IPS-15b (cell line): Measurements from ENCODE around the gene KCP.
"Not testable (repeated sequence)": the region's sequence is repeated elsewhere in the genome, so short reads cannot be mapped to it uniquely, and the experiment has no call there.

ENCODE experiments used
- H3K27me3 ChIP-seq: one replicate; pipeline ENCODE4 v1.6.1; 2013; ENCODE audit warnings: low read length; ENCODE audit not compliant: control insufficient read depth, insufficient read depth
- H3K36me3 ChIP-seq: one replicate; pipeline ENCODE4 v1.6.1; 2013; ENCODE audit warnings: low read length; ENCODE audit not compliant: control insufficient read depth, insufficient read depth
- H3K4me1 ChIP-seq: one replicate; pipeline ENCODE4 v1.6.1; 2013; ENCODE audit warnings: mild to moderate bottlenecking, low read length; ENCODE audit not compliant: control insufficient read depth, insufficient read depth
- H3K4me3 ChIP-seq: one replicate; pipeline ENCODE4 v1.5.1; 2013; ENCODE audit warnings: low read depth, low read length
- H3K9ac ChIP-seq: one replicate; pipeline ENCODE4 v1.6.1; 2013; ENCODE audit warnings: low read depth, mild to moderate bottlenecking, low read length
- H3K9me3 ChIP-seq: one replicate; pipeline ENCODE4 v1.6.1; 2013; ENCODE audit warnings: mild to moderate bottlenecking, low read length; ENCODE audit not compliant: control insufficient read depth, insufficient read depth

The KCP gene

DNA sequence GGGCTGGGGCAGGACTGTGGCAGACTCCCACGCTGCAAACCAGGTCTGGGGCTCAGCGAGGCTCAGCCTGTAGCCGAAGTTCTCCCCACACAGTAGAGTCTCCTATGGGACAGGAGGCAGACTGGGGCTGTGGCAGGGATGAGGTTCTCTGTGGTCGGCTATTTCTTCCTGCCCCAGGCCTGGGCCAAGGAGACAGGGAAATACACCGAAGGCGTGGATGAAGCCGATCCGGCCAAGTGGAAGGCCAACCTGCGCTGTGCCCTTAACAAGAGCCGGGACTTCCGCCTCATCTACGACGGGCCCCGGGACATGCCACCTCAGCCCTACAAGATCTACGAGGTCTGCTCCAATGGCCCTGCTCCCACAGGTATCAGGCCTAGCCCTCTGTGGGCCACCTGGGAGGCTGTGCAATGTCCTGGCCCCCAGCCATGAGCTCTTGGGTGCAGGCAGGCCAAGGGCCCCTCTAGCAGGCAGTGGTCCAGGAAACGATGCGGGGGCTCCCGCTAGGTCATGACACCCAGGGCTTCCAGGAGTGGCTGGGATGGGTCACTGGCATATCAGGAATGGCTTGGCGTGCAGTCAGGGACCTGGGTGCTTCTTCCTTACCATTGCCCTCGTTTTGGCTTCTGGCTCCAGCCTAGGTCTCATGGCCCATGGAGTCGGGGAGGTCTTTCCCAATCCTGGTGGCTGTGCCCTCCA lies 35.3 kb upstream of the KCP start:
- Histone ChIP-seq H3K4me3 (no peak overlapping the region), H3K9ac (no peak overlapping the region), H3K9me3 (no peaks in the 10 kb centered on the region), H3K27me3 (peaks cover 5% of the 10 kb centered on the region), H3K36me3 (no peaks in the 10 kb centered on the region), H3K4me1 (no peaks in the 10 kb centered on the region)

GRCh38 chr7:128944487-128945236 lies 34.2 kb upstream of the KCP start:
- H3K4me3 ChIP-seq: no peak overlapping the region
- no peak overlapping the region for H3K9ac ChIP-seq
- no peaks in the 10 kb centered on the region for H3K9me3 ChIP-seq
- no peaks in the 10 kb centered on the region for H3K36me3 ChIP-seq
- no peaks in the 10 kb centered on the region for H3K4me1 ChIP-seq
- H3K27me3 ChIP-seq: peaks cover 14% of the 10 kb centered on the region

GRCh38 chr7:128943251-128943650 lies 32.7 kb upstream of the KCP start:
- not testable (repeated sequence) for H3K4me3 ChIP-seq, H3K9ac ChIP-seq, H3K4me1 ChIP-seq, H3K36me3 ChIP-seq, H3K9me3 ChIP-seq
- peaks cover 26% of the 10 kb centered on the region for H3K27me3 ChIP-seq

- Histone ChIP-seq H3K36me3 (no peaks in the 10 kb centered on the region), H3K4me3 (no peak overlapping the region), H3K4me1 (no peaks in the 10 kb centered on the region), H3K9ac (no peak overlapping the region), H3K27me3 (peaks cover 33% of the 10 kb centered on the region), H3K9me3 (no peaks in the 10 kb centered on the region)
These were observed 31.5 kb upstream of the KCP start for GRCh38 chr7:128941946-128942526.

DNA sequence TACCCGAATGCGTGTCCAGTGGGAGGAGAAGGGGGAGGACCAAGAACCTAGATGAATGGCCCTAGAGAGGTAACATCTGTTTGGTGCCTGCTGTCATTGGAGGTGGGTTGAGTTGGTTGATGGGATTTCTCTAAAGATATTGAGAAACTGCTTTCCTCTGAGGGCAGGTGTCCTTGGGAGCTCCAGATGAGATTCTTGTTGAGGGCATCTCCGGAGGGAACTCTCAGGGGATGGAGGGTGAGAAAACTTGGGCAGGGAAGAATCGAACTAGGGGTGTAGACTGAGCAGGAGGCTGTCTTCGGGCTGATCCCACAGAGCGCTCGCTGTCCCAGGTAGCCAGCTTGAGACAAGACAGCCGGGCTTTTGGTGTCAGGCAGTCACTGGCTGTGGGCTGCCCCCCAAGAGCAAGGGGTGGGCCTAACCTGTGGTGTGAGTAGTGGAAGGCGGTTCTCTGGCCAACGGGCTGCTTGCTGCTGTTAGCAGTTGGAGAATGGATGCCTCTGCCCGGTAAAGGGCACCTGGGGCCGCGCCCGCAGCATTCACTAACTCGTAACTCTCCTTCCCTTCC lies 30.9 kb upstream of the KCP start:
- Histone ChIP-seq H3K9me3 (no peaks in the 10 kb centered on the region), H3K27me3 (peaks cover 39% of the 10 kb centered on the region), H3K9ac (no peak overlapping the region), H3K4me1 (no peaks in the 10 kb centered on the region), H3K36me3 (no peaks in the 10 kb centered on the region), H3K4me3 (no peak overlapping the region)

- Histone ChIP-seq H3K9me3 (no peaks in the 10 kb centered on the region), H3K9ac (no peak overlapping the region), H3K4me3 (no peak overlapping the region), H3K27me3 (peaks cover 43% of the 10 kb centered on the region), H3K4me1 (no peaks in the 10 kb centered on the region), H3K36me3 (no peaks in the 10 kb centered on the region)
These were observed 30.2 kb upstream of the KCP start for GRCh38 chr7:128940494-128941322.

- H3K9me3 ChIP-seq: no peaks in the 10 kb centered on the region
- peaks cover 49% of the 10 kb centered on the region for H3K27me3 ChIP-seq
- H3K4me1 ChIP-seq: no peaks in the 10 kb centered on the region
- H3K9ac ChIP-seq: no peak overlapping the region
- H3K36me3 ChIP-seq: no peaks in the 10 kb centered on the region
- H3K4me3 ChIP-seq: no peak overlapping the region
These were observed 29.4 kb upstream of the KCP start for GRCh38 chr7:128939861-128940410.

GRCh38 chr7:128939075-128939860 lies 28.8 kb upstream of the KCP start:
- no peak overlapping the region for H3K9ac ChIP-seq
- no peaks in the 10 kb centered on the region for H3K36me3 ChIP-seq
- peaks cover 52% of the 10 kb centered on the region for H3K27me3 ChIP-seq
- no peaks in the 10 kb centered on the region for H3K4me1 ChIP-seq
- no peak overlapping the region for H3K4me3 ChIP-seq
- no peaks in the 10 kb centered on the region for H3K9me3 ChIP-seq

DNA sequence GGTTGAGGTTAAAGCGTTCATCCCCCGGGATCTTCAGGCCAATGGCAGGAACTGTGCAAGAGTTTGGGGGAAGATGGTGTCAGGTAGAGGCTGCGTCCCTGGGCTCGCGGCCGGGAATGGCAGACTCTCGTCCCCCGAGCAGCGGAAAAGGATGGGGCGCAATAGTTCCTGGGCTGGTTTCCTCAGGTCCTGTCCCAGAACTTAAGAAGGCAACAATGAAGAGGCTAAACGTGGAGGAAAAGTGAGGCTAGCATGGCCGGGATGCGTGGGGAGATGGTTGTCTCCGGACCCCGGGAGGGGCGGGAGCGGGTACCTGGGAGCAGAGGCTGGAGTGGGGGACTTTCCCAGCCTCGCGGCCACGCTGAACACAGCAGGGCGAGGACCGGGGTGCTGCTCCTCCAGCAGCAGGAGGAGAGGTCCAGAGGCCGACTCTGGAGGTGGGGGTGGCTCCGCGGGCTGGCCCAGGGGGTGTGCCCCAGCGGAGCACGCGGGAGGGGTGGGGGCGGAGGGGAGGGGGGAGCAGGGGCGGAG lies 28.1 kb upstream of the KCP start:
- peak overlapping the region; percentile 16 for H3K9ac ChIP-seq
- H3K4me3 ChIP-seq: peak overlapping the region; percentile 67
- H3K4me1 ChIP-seq: no peaks in the 10 kb centered on the region
- peaks cover 53% of the 10 kb centered on the region for H3K27me3 ChIP-seq
- no peaks in the 10 kb centered on the region for H3K9me3 ChIP-seq
- H3K36me3 ChIP-seq: no peaks in the 10 kb centered on the region

DNA sequence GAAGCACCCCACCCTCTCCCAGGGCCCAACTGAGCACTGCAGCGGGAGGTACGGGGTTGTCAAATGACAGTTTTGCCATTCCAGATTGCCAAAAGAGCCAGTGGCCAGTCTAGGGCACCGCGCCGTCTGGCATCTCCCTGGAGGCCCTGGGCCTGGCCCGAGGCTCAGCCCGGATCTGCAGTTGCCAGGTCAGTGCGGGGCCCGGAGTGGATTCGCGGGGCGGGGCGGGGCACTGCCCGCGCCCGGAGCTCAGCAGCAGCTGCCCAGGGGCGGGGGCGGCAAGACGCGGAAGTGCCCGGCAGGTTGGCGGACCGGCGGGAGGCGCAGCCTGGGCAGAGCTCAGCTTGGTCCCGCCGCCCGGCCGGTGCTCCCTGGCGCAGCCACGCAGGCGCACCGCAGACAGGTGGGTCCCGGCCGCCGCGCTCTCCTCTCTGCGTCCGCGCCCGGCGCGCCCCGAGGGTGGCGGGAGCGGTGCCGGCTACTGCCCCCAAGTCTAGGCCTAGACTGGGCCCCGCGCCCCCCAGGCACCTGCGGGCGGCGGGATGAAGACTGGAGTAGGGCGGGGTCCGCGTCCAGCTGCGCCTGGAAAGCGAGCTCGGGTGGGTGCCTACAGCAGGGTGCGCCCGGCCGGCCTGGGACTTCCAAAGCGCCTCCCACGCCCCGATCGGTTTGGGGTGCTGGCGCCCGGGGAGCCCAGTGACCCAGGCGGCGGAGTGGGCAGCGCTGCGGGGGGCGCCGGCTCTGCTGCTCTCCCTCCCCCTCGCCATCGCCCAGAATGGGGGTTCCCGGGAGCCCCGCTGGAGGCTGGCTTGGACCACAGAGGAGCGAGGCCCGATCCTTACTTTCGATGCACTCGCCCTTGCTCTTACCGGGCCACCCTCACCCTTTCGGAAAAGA lies 27.4 kb upstream of the KCP start, which contains the start of gene IRF5:
Gene IRF5, plus strand, starts transcription at position 281 of the 897 bp plus-strand sequence. CDS start 4,155 bp downstream, outside the sequence.
- Histone ChIP-seq H3K9ac (peak within 1 kb of the TSS; percentile 16), H3K36me3 (no peaks in the 10 kb centered on the region), H3K9me3 (no peaks in the 10 kb centered on the region), H3K27me3 (peaks cover 53% of the 10 kb centered on the region), H3K4me1 (no peaks in the 10 kb centered on the region), H3K4me3 (peak within 1 kb of the TSS; percentile 67)
